ENCODE data around the gene MVB12B. TPM values are rescaled to one million over a fixed set of nuclear protein-coding genes. Genes with fewer than 3 reads are reported as not detected.
"Not testable (repeated sequence)": the region's sequence is repeated elsewhere in the genome, so short reads cannot be mapped to it uniquely, and the experiment has no call there.

MVB12B gene, protein sequence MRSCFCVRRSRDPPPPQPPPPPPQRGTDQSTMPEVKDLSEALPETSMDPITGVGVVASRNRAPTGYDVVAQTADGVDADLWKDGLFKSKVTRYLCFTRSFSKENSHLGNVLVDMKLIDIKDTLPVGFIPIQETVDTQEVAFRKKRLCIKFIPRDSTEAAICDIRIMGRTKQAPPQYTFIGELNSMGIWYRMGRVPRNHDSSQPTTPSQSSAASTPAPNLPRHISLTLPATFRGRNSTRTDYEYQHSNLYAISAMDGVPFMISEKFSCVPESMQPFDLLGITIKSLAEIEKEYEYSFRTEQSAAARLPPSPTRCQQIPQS
- 0.26 and 0.90 TPM in 2 replicates for total RNA-seq

DNA sequence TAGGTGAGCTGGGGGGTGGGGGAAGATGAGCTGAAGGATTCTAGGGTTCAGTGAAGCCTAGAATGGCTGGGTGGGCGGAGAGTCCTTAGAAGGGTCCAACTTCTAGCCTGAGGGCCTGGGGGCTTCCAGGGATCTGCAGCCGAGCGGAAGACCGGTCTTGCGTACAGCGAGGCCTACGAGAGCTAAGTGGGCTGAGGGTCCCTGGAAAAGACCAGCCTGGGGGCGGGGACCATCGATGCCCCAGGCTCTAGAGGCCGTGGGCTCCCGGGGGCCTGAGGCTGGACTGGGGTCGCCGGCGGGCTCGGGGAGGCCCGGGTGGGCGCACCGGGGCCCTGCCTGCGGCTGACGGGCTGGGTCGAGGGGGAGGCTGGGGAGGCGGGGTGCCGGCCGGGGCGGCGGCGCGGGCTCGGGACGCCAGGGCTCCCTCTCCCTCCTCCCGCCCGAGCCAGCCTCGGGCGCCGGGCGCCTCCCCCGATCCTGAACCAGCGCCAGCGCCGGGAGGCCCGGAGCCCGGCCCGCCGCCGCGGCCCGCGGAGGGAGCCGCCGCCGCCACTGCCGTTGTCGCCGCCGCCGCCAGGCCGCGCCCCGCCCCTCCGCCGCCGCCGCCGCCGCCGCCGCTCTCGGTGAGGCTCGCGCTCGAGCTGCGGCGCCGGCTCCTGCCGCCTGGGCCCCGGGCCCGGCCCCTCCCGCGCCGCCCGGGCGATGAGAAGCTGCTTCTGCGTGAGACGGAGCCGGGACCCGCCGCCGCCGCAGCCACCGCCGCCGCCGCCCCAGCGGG, at the start of gene MVB12B:
Gene MVB12B, plus strand, starts transcription at position 602 of the 778 bp plus-strand sequence. Its CDS starts 101 bp downstream, at position 703.
- Histone ChIP-seq H3K4me3 (ENCODE audit: low read depth, low read length) (peak within 1 kb of the TSS; percentile 44), H3K27me3 (ENCODE audit: control insufficient read depth, insufficient read depth, low read length) (no peaks in the 10 kb centered on the region), H3K36me3 (ENCODE audit: control insufficient read depth, insufficient read depth, low read length) (no peaks in the 10 kb centered on the region)
- DNase-seq (ENCODE audit: low read depth) (no peak), FAIRE-seq (no peak)
- TF ChIP-seq, protein P1, sequence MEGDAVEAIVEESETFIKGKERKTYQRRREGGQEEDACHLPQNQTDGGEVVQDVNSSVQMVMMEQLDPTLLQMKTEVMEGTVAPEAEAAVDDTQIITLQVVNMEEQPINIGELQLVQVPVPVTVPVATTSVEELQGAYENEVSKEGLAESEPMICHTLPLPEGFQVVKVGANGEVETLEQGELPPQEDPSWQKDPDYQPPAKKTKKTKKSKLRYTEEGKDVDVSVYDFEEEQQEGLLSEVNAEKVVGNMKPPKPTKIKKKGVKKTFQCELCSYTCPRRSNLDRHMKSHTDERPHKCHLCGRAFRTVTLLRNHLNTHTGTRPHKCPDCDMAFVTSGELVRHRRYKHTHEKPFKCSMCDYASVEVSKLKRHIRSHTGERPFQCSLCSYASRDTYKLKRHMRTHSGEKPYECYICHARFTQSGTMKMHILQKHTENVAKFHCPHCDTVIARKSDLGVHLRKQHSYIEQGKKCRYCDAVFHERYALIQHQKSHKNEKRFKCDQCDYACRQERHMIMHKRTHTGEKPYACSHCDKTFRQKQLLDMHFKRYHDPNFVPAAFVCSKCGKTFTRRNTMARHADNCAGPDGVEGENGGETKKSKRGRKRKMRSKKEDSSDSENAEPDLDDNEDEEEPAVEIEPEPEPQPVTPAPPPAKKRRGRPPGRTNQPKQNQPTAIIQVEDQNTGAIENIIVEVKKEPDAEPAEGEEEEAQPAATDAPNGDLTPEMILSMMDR (IDR thresholded peaks at IDR 0.05; ENCODE audit: insufficient read depth, low read length, severe bottlenecking), result no peak

DNA sequence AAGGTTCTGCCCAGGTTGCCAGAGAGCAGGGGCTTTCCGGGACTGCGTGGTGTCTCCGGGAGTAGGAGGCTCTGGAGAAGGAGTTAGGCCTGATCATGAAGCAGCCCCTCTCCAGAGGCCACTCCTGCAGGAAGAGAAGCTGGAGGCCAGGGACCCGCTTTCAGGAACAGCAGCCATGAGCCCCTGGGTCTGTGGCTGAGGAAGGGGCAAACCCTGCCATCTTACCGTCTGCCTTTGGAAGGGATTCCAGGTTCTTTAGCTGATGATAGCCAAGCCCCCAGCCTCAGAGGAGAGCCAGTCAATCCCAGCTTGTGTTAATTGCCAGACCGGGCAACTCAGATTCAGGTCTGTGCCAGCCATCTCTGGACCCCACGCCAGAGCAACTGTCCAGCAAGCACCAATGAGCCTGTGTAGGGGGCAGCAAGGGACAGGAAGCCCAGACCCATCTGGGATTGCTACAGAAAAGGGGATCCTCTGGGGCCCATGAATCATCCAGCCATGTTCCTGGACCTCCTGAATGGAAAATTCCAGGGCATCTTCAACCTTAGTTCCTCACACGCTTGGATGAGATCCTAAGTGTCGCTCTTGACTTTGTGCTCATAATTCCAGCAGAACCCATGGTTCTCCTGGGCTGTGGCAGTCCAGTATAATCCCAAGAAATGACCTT, 42.7 kb upstream of the MVB12B start:
- TF ChIP-seq, protein P1 (IDR thresholded peaks at IDR 0.05; ENCODE audit: insufficient read depth, low read length, severe bottlenecking), result no peak
- H3K36me3 ChIP-seq (ENCODE audit: control insufficient read depth, insufficient read depth, low read length), result no peaks in the 10 kb centered on the region
- DNase-seq (ENCODE audit: low read depth) (no peak), FAIRE-seq (no peak)
- no peaks in the 10 kb centered on the region for H3K27me3 ChIP-seq (ENCODE audit: control insufficient read depth, insufficient read depth, low read length)
- H3K4me3 ChIP-seq (ENCODE audit: low read depth, low read length), result no peak overlapping the region

DNA sequence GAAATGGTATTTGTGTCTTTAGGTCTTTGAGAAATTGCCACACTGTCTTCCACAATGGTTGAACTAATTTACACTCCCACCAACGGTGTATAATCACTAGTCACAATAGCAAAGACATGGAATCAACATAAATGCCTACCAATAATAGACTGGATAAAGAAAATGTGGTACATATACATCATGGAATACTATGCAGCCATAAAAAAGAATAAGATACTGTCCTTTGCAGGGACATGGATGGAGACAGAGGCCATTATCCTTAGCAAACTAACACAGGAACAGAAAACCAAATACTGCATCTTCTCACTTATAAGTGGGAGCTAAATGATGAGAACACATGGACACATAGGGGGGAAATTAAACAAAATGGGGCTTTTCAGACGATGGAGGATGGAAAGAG, 41.0 kb upstream of the MVB12B start:
- FAIRE-seq; DNase-seq (ENCODE audit: low read depth); H3K27me3 ChIP-seq (ENCODE audit: control insufficient read depth, insufficient read depth, low read length); H3K36me3 ChIP-seq (ENCODE audit: control insufficient read depth, insufficient read depth, low read length); H3K4me3 ChIP-seq (ENCODE audit: low read depth, low read length): not testable (repeated sequence)

DNA sequence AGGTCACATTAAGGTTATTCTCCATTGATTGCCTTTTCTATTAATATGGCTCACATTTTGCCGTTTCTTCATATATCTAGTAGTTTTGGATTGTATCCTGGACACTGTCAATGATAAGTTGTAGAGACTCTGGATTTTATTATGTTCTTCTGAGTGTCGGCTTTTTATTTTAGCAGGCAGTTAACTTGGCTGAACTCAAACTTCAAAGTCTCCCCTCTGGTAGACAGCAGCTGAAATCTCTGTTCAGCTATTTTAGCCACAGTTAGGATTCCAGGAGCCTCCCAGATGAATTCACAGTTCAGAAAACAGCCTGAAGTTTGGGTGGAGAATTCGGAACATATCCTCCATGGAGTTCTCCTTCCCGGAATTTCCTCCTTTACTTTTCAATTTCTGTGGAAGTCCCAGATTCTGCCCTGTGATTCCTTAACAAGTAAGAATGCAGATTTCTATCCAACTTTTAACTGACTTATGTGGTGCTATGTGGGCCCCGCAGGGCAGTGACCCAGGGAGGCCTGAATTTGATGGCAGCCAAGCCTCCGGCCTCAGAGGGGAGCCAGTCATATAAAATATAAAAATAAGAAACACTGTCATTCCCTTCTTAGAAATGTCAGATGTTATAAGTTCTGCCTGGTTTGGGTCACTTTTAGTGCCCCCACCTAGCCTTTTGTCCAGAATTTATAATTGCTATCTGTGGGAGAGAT, 39.3 kb upstream of the MVB12B start:
- Histone ChIP-seq H3K27me3 (ENCODE audit: control insufficient read depth, insufficient read depth, low read length) (no peaks in the 10 kb centered on the region), H3K36me3 (ENCODE audit: control insufficient read depth, insufficient read depth, low read length) (no peaks in the 10 kb centered on the region), H3K4me3 (ENCODE audit: low read depth, low read length) (no peak overlapping the region)
- DNase-seq (ENCODE audit: low read depth), result no peak
- FAIRE-seq, result no peak
- TF ChIP-seq, protein P1 (IDR thresholded peaks at IDR 0.05; ENCODE audit: insufficient read depth, low read length, severe bottlenecking), result no peak

DNA sequence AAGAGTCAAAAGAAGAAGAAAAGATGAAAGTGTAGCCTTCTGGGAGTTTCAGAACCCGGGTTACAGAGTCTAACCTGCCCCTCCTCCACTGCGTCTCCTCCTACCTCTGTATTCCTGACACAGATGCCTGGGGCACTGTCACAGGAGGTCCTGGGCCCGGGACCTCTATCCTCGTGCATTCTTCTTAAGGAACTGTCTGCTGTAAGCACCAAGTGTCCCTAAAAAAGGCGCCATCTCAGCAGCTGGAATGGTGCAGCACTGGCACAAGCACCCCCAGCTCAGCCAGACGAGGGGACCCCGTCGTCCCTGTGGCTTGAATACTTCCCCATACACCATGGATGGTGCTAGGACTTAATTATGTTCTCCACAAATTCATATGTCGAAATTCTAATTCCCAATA, 35.8 kb upstream of the MVB12B start:
- Histone ChIP-seq H3K4me3 (ENCODE audit: low read depth, low read length) (no peak overlapping the region), H3K36me3 (ENCODE audit: control insufficient read depth, insufficient read depth, low read length) (no peaks in the 10 kb centered on the region), H3K27me3 (ENCODE audit: control insufficient read depth, insufficient read depth, low read length) (peaks cover 5% of the 10 kb centered on the region)
- FAIRE-seq (no peak), DNase-seq (ENCODE audit: low read depth) (no peak)
- TF ChIP-seq, protein P1 (IDR thresholded peaks at IDR 0.05; ENCODE audit: insufficient read depth, low read length, severe bottlenecking), result no peak

All from bronchial epithelial cell (primary cell).